ENCODE data around the gene AKIP1.

AKIP1 gene

DNA sequence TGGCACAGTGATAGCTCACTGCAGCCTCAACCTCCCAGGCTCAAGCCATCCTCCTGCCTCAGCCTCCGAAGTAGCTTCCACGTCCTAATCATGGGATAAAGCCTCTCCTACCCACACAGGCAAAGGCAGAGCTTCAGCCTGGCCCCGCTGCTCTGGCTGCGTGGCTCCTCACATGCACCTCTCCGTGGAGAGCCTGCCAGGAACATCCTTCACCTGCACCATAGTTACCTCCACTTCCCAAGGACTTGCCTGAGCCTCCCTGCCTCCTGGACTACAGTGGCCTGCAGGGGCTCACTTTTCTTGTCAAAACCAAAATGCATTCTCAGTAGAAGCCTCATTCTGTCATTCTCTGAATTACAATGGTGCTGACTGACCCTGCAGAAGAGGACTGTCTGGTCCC lies 15.2 kb downstream of the AKIP1 start:
- Histone ChIP-seq H3F3A (ENCODE audit: insufficient read depth, low read length) (no peaks in the 10 kb centered on the region), H3K79me2 (ENCODE audit: low read length) (no peaks in the 10 kb centered on the region), H3K9me3 (replicated peaks; ENCODE audit: insufficient read depth, low read length) (no peaks in the 10 kb centered on the region), H3K4me3 (ENCODE audit: low read length) (no peak overlapping the region), H3K9me2 (replicated peaks; ENCODE audit: insufficient read depth, low read length) (no peaks in the 10 kb centered on the region), H3K9ac (ENCODE audit: low read length) (no peak overlapping the region), H2AFZ (ENCODE audit: low read length) (no peak overlapping the region), H3K27me3 (replicated peaks; ENCODE audit: insufficient read depth, low read length) (no peaks in the 10 kb centered on the region), H3K27ac (ENCODE audit: low read length) (no peak overlapping the region), H3K4me2 (ENCODE audit: low read depth, low read length) (no peak overlapping the region), H4K20me1 (ENCODE audit: insufficient read depth, low read length) (no peaks in the 10 kb centered on the region), H3K36me3 (replicated peaks; ENCODE audit: insufficient read depth, low read length) (no peaks in the 10 kb centered on the region), H3K4me1 (ENCODE audit: low read length) (no peaks in the 10 kb centered on the region)
- DNase-seq = no peak
- TF ChIP-seq EZH2phosphoT487 (IDR thresholded peaks at IDR 0.05; ENCODE audit: low read length) (no peak), EZH2 (optimal IDR thresholded peaks at IDR 0.05; ENCODE audit: low read depth, low read length) (no peak)
- TF ChIP-seq, protein P1, sequence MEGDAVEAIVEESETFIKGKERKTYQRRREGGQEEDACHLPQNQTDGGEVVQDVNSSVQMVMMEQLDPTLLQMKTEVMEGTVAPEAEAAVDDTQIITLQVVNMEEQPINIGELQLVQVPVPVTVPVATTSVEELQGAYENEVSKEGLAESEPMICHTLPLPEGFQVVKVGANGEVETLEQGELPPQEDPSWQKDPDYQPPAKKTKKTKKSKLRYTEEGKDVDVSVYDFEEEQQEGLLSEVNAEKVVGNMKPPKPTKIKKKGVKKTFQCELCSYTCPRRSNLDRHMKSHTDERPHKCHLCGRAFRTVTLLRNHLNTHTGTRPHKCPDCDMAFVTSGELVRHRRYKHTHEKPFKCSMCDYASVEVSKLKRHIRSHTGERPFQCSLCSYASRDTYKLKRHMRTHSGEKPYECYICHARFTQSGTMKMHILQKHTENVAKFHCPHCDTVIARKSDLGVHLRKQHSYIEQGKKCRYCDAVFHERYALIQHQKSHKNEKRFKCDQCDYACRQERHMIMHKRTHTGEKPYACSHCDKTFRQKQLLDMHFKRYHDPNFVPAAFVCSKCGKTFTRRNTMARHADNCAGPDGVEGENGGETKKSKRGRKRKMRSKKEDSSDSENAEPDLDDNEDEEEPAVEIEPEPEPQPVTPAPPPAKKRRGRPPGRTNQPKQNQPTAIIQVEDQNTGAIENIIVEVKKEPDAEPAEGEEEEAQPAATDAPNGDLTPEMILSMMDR (IDR thresholded peaks at IDR 0.05; ENCODE audit: low read length) = no peak

- Histone ChIP-seq H3K4me1 (ENCODE audit: low read length) (no peaks in the 10 kb centered on the region), H4K20me1 (ENCODE audit: insufficient read depth, low read length) (no peaks in the 10 kb centered on the region), H2AFZ (ENCODE audit: low read length) (no peak overlapping the region), H3K27ac (ENCODE audit: low read length) (no peak overlapping the region), H3K79me2 (ENCODE audit: low read length) (no peaks in the 10 kb centered on the region), H3K4me3 (ENCODE audit: low read length) (no peak overlapping the region), H3K27me3 (replicated peaks; ENCODE audit: insufficient read depth, low read length) (no peaks in the 10 kb centered on the region), H3K4me2 (ENCODE audit: low read depth, low read length) (no peak overlapping the region), H3K9ac (ENCODE audit: low read length) (no peak overlapping the region), H3K9me2 (replicated peaks; ENCODE audit: insufficient read depth, low read length) (no peaks in the 10 kb centered on the region), H3F3A (ENCODE audit: insufficient read depth, low read length) (no peaks in the 10 kb centered on the region), H3K9me3 (replicated peaks; ENCODE audit: insufficient read depth, low read length) (no peaks in the 10 kb centered on the region), H3K36me3 (replicated peaks; ENCODE audit: insufficient read depth, low read length) (no peaks in the 10 kb centered on the region)
- TF ChIP-seq EZH2phosphoT487 (IDR thresholded peaks at IDR 0.05; ENCODE audit: low read length) = no peak
- TF ChIP-seq, protein P1 (IDR thresholded peaks at IDR 0.05; ENCODE audit: low read length) = no peak
- no peak for TF ChIP-seq EZH2 (optimal IDR thresholded peaks at IDR 0.05; ENCODE audit: low read depth, low read length)
- DNase-seq = no peak
These were observed 16.2 kb downstream of the AKIP1 start for GRCh38 chr11:8927233-8927632.

- Histone ChIP-seq H3K9me3 (replicated peaks; ENCODE audit: insufficient read depth, low read length) (no peaks in the 10 kb centered on the region), H3K4me2 (ENCODE audit: low read depth, low read length) (no peak overlapping the region), H3K27me3 (replicated peaks; ENCODE audit: insufficient read depth, low read length) (no peaks in the 10 kb centered on the region), H3K27ac (ENCODE audit: low read length) (no peak overlapping the region), H3F3A (ENCODE audit: insufficient read depth, low read length) (no peaks in the 10 kb centered on the region), H3K9me2 (replicated peaks; ENCODE audit: insufficient read depth, low read length) (no peaks in the 10 kb centered on the region), H3K4me3 (ENCODE audit: low read length) (no peak overlapping the region), H3K36me3 (replicated peaks; ENCODE audit: insufficient read depth, low read length) (no peaks in the 10 kb centered on the region), H3K9ac (ENCODE audit: low read length) (no peak overlapping the region), H3K4me1 (ENCODE audit: low read length) (no peaks in the 10 kb centered on the region), H4K20me1 (ENCODE audit: insufficient read depth, low read length) (no peaks in the 10 kb centered on the region), H3K79me2 (ENCODE audit: low read length) (no peaks in the 10 kb centered on the region), H2AFZ (ENCODE audit: low read length) (no peak overlapping the region)
- TF ChIP-seq, protein P1 (IDR thresholded peaks at IDR 0.05; ENCODE audit: low read length) = no peak
- TF ChIP-seq EZH2phosphoT487 (IDR thresholded peaks at IDR 0.05; ENCODE audit: low read length) (no peak), EZH2 (optimal IDR thresholded peaks at IDR 0.05; ENCODE audit: low read depth, low read length) (no peak)
- no peak for DNase-seq
These were observed 17.2 kb downstream of the AKIP1 start for GRCh38 chr11:8928205-8928604.

Measured in MM.1S (cell line).